ENCODE measurements around the gene MYH7B. TPM values are rescaled to one million over a fixed set of nuclear protein-coding genes. Genes with fewer than 3 reads are reported as not detected.

MYH7B gene
- total RNA-seq (21.7 TPM), polyA plus RNA-seq (ENCODE audit: insufficient read depth in 1 of 8, insufficient read length in 8 of 8, low replicate concordance in 1 of 8) (100 to 1,000 TPM in 2 of 8 donors, 10 to 100 TPM in 6; 62.6 to 138 (median 79.1) TPM)
- long read RNA-seq, donor 1, partial matches to known transcripts, result 0 of 1 reads
- long read RNA-seq, donor 1, other reads (novel, unspliced or antisense), result 0 of 1 reads
- long read RNA-seq, donor 2, partial matches to known transcripts, result 0 of 1 reads
- long read RNA-seq, donor 2, other reads (novel, unspliced or antisense), result 0 of 1 reads
- long read RNA-seq, donor 3, partial matches to known transcripts, result 14 of 14 reads
- long read RNA-seq, donor 3, other reads (novel, unspliced or antisense), result 0 of 14 reads
- long read RNA-seq, donor 4, partial matches to known transcripts, result 0 of 10 reads
- long read RNA-seq, donor 4, other reads (novel, unspliced or antisense), result 10 of 10 reads
- long read RNA-seq, donor 5, partial matches to known transcripts, result 126 of 132 reads
- long read RNA-seq, donor 5, other reads (novel, unspliced or antisense), result 0 of 132 reads
- long read RNA-seq, donor 6, partial matches to known transcripts, result 7 of 7 reads
- long read RNA-seq, donor 6, other reads (novel, unspliced or antisense), result 0 of 7 reads
- long read RNA-seq, donor 7, partial matches to known transcripts, result 12 of 14 reads
- long read RNA-seq, donor 7, other reads (novel, unspliced or antisense), result 0 of 14 reads
- long read RNA-seq, donor 8, partial matches to known transcripts, result 0 of 2 reads
- long read RNA-seq, donor 8, other reads (novel, unspliced or antisense), result 0 of 2 reads
- long read RNA-seq, donor 9, partial matches to known transcripts, result 14 of 16 reads
- long read RNA-seq, donor 9, other reads (novel, unspliced or antisense), result 0 of 16 reads
- long read RNA-seq, donor 10, partial matches to known transcripts, result 6 of 26 reads
- long read RNA-seq, donor 10, other reads (novel, unspliced or antisense), result 17 of 26 reads
- long read RNA-seq, donor 11, partial matches to known transcripts, result 9 of 23 reads
- long read RNA-seq, donor 11, other reads (novel, unspliced or antisense), result 13 of 23 reads

- Histone ChIP-seq H3K4me3 (ENCODE audit: low read length) (peak within 1 kb of the TSS; percentile 92), H3K36me3 (ENCODE audit: control insufficient read depth, insufficient read depth, low read length) (no peaks in the 10 kb centered on the region), H3K27me3 (ENCODE audit: control insufficient read depth, insufficient read depth, low read length) (no peaks in the 10 kb centered on the region), H3K4me1 (ENCODE audit: control insufficient read depth, insufficient read depth, low read length) (peaks cover 25% of the 10 kb centered on the region), H3K27ac (ENCODE audit: low read length) (peak within 1 kb of the TSS; percentile 98), H3K9me3 (replicated peaks; ENCODE audit: control insufficient read depth, low read depth, low read length) (no peaks in the 10 kb centered on the region)
- under 1% methylated on average over 62 of the region's 62 CpGs for WGBS (ENCODE audit: insufficient coverage)
- DNase-seq, result peak; percentile 99
These were observed at the start of gene MYH7B, which contains the start of gene GSS for GRCh38 chr20:34955231-34956040. Gene MYH7B, plus strand, starts transcription at chr20:34955868. Its CDS starts 22,138 bp downstream, at chr20:34978006. Gene GSS, minus strand, starts transcription at chr20:34955806. Its CDS starts 3,954 bp downstream, at chr20:34951852.

- Histone ChIP-seq H3K4me3 (ENCODE audit: low read length) (no peak overlapping the region), H3K4me1 (ENCODE audit: control insufficient read depth, insufficient read depth, low read length) (peaks cover 8% of the 10 kb centered on the region), H3K27ac (ENCODE audit: low read length) (peak overlapping the region; percentile 63), H3K9me3 (replicated peaks; ENCODE audit: control insufficient read depth, low read depth, low read length) (no peaks in the 10 kb centered on the region), H3K27me3 (ENCODE audit: control insufficient read depth, insufficient read depth, low read length) (no peaks in the 10 kb centered on the region), H3K36me3 (ENCODE audit: control insufficient read depth, insufficient read depth, low read length) (no peaks in the 10 kb centered on the region)
- peak; percentile 60 for DNase-seq
- 35% methylated on average over 4 of the region's 7 CpGs for WGBS (ENCODE audit: insufficient coverage)
These were observed 47.8 kb upstream of the MYH7B start for GRCh38 chr20:34907616-34908469.

DNA sequence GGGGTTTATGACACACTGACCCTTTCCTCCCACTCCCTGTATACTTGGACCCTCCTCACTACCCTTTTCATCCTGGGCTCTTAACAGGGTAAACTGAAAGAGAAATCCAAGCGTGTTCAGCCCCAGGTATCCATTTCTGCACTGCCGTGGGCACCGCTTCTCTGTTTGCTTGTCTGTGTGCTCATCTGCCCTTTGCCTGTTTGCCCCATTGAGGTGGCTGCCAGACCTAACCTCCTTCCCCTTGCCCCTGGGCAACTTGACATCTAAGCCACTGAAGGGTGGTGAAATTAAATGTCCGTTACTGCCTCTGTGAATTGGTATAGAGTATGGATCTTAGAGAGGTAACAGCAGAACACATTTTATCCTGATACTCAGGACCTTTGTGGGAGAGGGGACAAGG is 40.5 kb upstream of the MYH7B start:
- DNase-seq, result no peak
- WGBS (ENCODE audit: insufficient coverage), result 100% methylated on average over 3 of the region's 4 CpGs
- Histone ChIP-seq H3K27ac (ENCODE audit: low read length) (no peak overlapping the region), H3K36me3 (ENCODE audit: control insufficient read depth, insufficient read depth, low read length) (peaks cover 21% of the 10 kb centered on the region), H3K4me1 (ENCODE audit: control insufficient read depth, insufficient read depth, low read length) (no peaks in the 10 kb centered on the region), H3K9me3 (replicated peaks; ENCODE audit: control insufficient read depth, low read depth, low read length) (no peaks in the 10 kb centered on the region), H3K4me3 (ENCODE audit: low read length) (no peak overlapping the region), H3K27me3 (ENCODE audit: control insufficient read depth, insufficient read depth, low read length) (no peaks in the 10 kb centered on the region)

DNA sequence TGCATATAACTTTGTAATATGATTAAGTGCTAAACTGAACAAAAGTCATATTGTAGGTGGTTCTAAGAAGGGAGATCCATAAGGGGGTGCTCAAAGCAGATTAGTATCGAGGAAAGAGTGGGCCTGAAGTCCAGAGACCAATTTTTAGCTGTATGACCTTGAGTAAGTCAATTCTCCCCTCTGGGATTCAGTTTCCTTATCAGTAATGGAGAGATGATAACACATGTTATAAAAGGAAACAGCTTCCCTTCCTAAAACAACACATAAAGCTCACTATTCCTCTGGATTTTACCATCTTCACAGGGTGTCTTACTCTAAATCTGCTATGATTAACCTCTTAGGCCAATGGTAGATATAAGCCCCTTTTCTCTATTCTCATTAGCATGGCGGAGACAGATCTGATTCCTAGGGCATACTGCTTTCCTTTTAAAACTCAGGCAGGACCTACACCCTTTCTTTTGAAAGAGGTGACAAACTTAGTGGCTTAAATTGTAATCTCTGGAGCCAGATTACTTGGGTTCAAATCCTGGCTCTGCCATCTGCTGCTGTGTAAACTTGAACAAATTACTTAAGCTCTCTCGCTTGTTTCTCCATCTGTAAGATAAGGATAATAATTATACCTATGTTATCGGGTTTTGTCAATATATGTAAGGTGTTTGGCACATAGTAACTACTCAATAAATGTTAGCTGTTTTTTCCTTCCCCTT is 39.8 kb upstream of the MYH7B start:
- Histone ChIP-seq H3K27ac (ENCODE audit: low read length) (no peak overlapping the region), H3K27me3 (ENCODE audit: control insufficient read depth, insufficient read depth, low read length) (no peaks in the 10 kb centered on the region), H3K4me1 (ENCODE audit: control insufficient read depth, insufficient read depth, low read length) (no peaks in the 10 kb centered on the region), H3K36me3 (ENCODE audit: control insufficient read depth, insufficient read depth, low read length) (peaks cover 28% of the 10 kb centered on the region), H3K4me3 (ENCODE audit: low read length) (no peak overlapping the region), H3K9me3 (replicated peaks; ENCODE audit: control insufficient read depth, low read depth, low read length) (no peaks in the 10 kb centered on the region)
- WGBS (ENCODE audit: insufficient coverage), result no CpG with 5 or more reads among the region's 4 CpGs
- DNase-seq, result no peak

- Histone ChIP-seq H3K36me3 (ENCODE audit: control insufficient read depth, insufficient read depth, low read length) (peaks cover 38% of the 10 kb centered on the region), H3K27me3 (ENCODE audit: control insufficient read depth, insufficient read depth, low read length) (no peaks in the 10 kb centered on the region), H3K9me3 (replicated peaks; ENCODE audit: control insufficient read depth, low read depth, low read length) (no peaks in the 10 kb centered on the region), H3K4me3 (ENCODE audit: low read length) (no peak overlapping the region), H3K4me1 (ENCODE audit: control insufficient read depth, insufficient read depth, low read length) (no peaks in the 10 kb centered on the region), H3K27ac (ENCODE audit: low read length) (no peak overlapping the region)
- no peak for DNase-seq
- WGBS (ENCODE audit: insufficient coverage), result 40% methylated on average over 2 of the region's 2 CpGs
These were observed 38.8 kb upstream of the MYH7B start for GRCh38 chr20:34916774-34917354.

GRCh38 chr20:34920055-34920454 is 35.6 kb upstream of the MYH7B start:
- Histone ChIP-seq H3K27ac (ENCODE audit: low read length) (no peak overlapping the region), H3K27me3 (ENCODE audit: control insufficient read depth, insufficient read depth, low read length) (no peaks in the 10 kb centered on the region), H3K36me3 (ENCODE audit: control insufficient read depth, insufficient read depth, low read length) (peaks cover 37% of the 10 kb centered on the region), H3K4me1 (ENCODE audit: control insufficient read depth, insufficient read depth, low read length) (no peaks in the 10 kb centered on the region), H3K4me3 (ENCODE audit: low read length) (no peak overlapping the region), H3K9me3 (replicated peaks; ENCODE audit: control insufficient read depth, low read depth, low read length) (peaks cover 4% of the 10 kb centered on the region)
- no peak for DNase-seq

DNA sequence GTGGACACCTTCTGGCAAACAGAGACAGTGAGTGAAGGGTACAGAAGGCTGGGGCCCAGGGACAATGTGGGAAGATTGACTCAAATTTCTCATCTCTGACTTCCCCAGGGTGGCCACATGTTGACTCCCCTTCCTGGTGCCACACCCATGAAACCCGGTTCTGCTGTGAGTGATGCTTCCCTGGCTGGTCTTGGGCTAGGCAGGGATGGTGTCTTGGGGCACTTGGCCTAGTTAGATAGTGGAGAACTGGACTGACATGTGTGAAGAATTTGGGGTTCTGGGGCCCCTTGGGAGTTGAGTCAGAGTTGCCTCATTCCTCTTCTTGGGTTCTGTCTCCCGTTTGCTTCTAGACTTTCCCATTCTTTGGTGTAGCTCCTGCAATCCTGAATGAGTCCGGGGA is 34.2 kb upstream of the MYH7B start:
- Histone ChIP-seq H3K4me3 (ENCODE audit: low read length) (no peak overlapping the region), H3K27me3 (ENCODE audit: control insufficient read depth, insufficient read depth, low read length) (no peaks in the 10 kb centered on the region), H3K4me1 (ENCODE audit: control insufficient read depth, insufficient read depth, low read length) (no peaks in the 10 kb centered on the region), H3K36me3 (ENCODE audit: control insufficient read depth, insufficient read depth, low read length) (peaks cover 48% of the 10 kb centered on the region), H3K9me3 (replicated peaks; ENCODE audit: control insufficient read depth, low read depth, low read length) (peaks cover 4% of the 10 kb centered on the region), H3K27ac (ENCODE audit: low read length) (no peak overlapping the region)
- DNase-seq, result no peak
- whole genome bisulfite sequencing (ENCODE audit: insufficient coverage), result 80% methylated on average over 1 of the region's 3 CpGs

DNA sequence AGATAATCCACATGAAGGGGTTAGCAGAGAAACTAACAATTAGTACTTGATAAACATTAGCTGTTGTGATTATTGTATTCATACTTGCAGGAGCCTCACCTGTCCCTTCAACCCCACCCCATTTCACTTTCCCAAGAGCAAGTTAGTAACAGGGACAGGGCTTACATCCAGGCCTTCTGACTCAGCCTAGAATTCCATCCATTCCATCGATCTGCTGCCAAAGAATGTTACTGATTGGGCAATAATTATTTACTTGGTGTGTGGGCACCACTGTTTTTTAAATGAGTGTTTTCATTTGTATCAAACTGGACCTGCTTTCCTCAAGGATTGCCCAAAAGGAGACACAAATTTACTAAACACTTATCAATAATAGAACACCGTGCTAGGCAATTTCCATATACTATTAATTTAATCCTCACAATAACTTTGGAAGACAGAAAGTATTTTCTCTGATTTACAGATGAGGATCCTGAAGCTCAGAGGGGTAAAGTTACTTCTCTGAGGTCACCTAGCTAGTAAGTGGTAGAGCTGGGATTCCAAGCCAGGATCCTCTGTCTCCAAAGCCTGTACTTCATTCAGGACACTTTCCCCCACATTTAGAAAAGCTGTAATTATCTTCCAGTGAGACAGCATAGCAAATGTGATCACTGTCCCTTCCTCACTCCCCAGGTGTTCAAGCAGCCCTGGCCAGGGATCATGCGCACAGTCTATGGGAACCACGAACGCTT is 32.9 kb upstream of the MYH7B start:
- no CpG with 5 or more reads among the region's 5 CpGs for WGBS (ENCODE audit: insufficient coverage)
- Histone ChIP-seq H3K27me3 (ENCODE audit: control insufficient read depth, insufficient read depth, low read length) (no peaks in the 10 kb centered on the region), H3K27ac (ENCODE audit: low read length) (no peak overlapping the region), H3K4me3 (ENCODE audit: low read length) (no peak overlapping the region), H3K36me3 (ENCODE audit: control insufficient read depth, insufficient read depth, low read length) (peaks cover 62% of the 10 kb centered on the region), H3K9me3 (replicated peaks; ENCODE audit: control insufficient read depth, low read depth, low read length) (peaks cover 4% of the 10 kb centered on the region), H3K4me1 (ENCODE audit: control insufficient read depth, insufficient read depth, low read length) (no peaks in the 10 kb centered on the region)
- no peak for DNase-seq

Measured in muscle of leg (tissue), 16 donors.